GM18858 (cell line): ENCODE data around the gene AP3S2.
A peak's percentile ranks its signal among the peaks of the same experiment; 100 is the strongest.
"Not testable (repeated sequence)": the region's sequence is repeated elsewhere in the genome, so short reads cannot be mapped to it uniquely, and the experiment has no call there.

Experiments used
- ATAC-seq: cut with Tn5 transposase; IDR thresholded peaks from one replicate; pipeline ENCODE4 v1.9.1; 2021; ENCODE audit not compliant: unreplicated experiment

Gene AP3S2

GRCh38 chr15:89893696-89894447 lies at the start of gene AP3S2:
Gene AP3S2 (minus strand): TSS chr15:89893994. CDS start chr15:89893949, 45 bp downstream.
- peak; percentile 60 for ATAC-seq

- ATAC-seq, result no peak
Measured at GRCh38 chr15:89939910-89940309, 46.1 kb upstream of the AP3S2 start.

- not testable (repeated sequence) for ATAC-seq
Measured at GRCh38 chr15:89939377-89939776, 45.6 kb upstream of the AP3S2 start.

- ATAC-seq, result no peak
Measured at GRCh38 chr15:89937365-89938350, 43.9 kb upstream of the AP3S2 start.

GRCh38 chr15:89936786-89937265 lies 43.0 kb upstream of the AP3S2 start:
- ATAC-seq, result no peak

GRCh38 chr15:89936051-89936785 lies 42.4 kb upstream of the AP3S2 start:
- no peak for ATAC-seq

- ATAC-seq, result no peak
Measured at GRCh38 chr15:89932880-89933279, 39.1 kb upstream of the AP3S2 start.

GRCh38 chr15:89928421-89928820 lies 34.6 kb upstream of the AP3S2 start:
- no peak for ATAC-seq

GRCh38 chr15:89926158-89926557 lies 32.4 kb upstream of the AP3S2 start:
- ATAC-seq, result no peak

- ATAC-seq, result no peak
Measured at GRCh38 chr15:89917442-89918101, 23.8 kb upstream of the AP3S2 start.

GRCh38 chr15:89916660-89917059 lies 22.9 kb upstream of the AP3S2 start:
- ATAC-seq, result no peak

- no peak for ATAC-seq
Measured at GRCh38 chr15:89912674-89913396, 19.0 kb upstream of the AP3S2 start, which contains the start of gene ARPIN. Gene ARPIN (minus strand): TSS chr15:89912952. CDS start chr15:89912835, 117 bp downstream.

- ATAC-seq, result no peak
Measured at GRCh38 chr15:89912145-89912673, 18.4 kb upstream of the AP3S2 start.

GRCh38 chr15:89910891-89911626 lies 17.3 kb upstream of the AP3S2 start:
- no peak for ATAC-seq

- no peak for ATAC-seq
Measured at GRCh38 chr15:89909611-89910010, 15.8 kb upstream of the AP3S2 start.

GRCh38 chr15:89908226-89908625 lies 14.4 kb upstream of the AP3S2 start:
- ATAC-seq, result no peak

- no peak for ATAC-seq
Measured at GRCh38 chr15:89907289-89907688, 13.5 kb upstream of the AP3S2 start.

GRCh38 chr15:89905846-89906378 lies 12.1 kb upstream of the AP3S2 start:
- no peak for ATAC-seq
